B cell (primary cell): ENCODE measurements around the gene GLIS1. TPM values are rescaled to one million over a fixed set of nuclear protein-coding genes. Genes with fewer than 3 reads are reported as not detected.

ENCODE experiments used
- ATAC-seq: fragments of 200-7000 bp; cut with Tn5 transposase; one replicate; pipeline ENCODE4 v1.10.0; 2021; ENCODE audit warnings: low read depth, mild to moderate bottlenecking, moderate number of reproducible peaks, moderate library complexity
- CTCF ChIA-PET: fragments of 350-600 bp; sonication (Branson Sonifier 250); formaldehyde crosslinking; loops from one replicate; lab custom pipeline; 2021; ENCODE audit warnings: antibody characterized with exemption, inconsistent platforms; lab: Charles Lee
- POLR2A ChIA-PET: fragments of 350-600 bp; sonication (Branson Sonifier 250); formaldehyde crosslinking; loops from one replicate; lab custom pipeline; 2021; ENCODE audit warnings: antibody characterized with exemption; lab: Charles Lee
- DNase-seq: peaks from one replicate; pipeline ENCODE4 v3.0.0; 2013
- H2AFZ ChIP-seq: 2 replicates; pipeline ENCODE4 v1.6.1; 2012; ENCODE audit warnings: mild to moderate bottlenecking, low read depth, low read length; ENCODE audit not compliant: insufficient read depth, poor library complexity, severe bottlenecking
- H3K27ac ChIP-seq, 2 donors: 1 replicate in 1 of 2; 2 replicates in 1 of 2; pipeline ENCODE4 v1.5.1; 2012 to 2013; ENCODE audit warnings: low read length in 2 of 2, mild to moderate bottlenecking in 2 of 2, moderate library complexity in 1 of 2
- H3K27me3 ChIP-seq, 4 experiments: fragments of 200-600 bp in 1 of 4; sonication (generic) in 1 of 4; replicated peaks in 1 of 4; 1 replicate in 2 of 4; 2 replicates in 2 of 4; pipeline versions ENCODE4 v1.6.1 to v1.7.0; 2013 to 2016; ENCODE audit warnings: low read length in 3 of 4, mild to moderate bottlenecking in 2 of 4, mixed read lengths in 1 of 4, moderate library complexity in 1 of 4; ENCODE audit not compliant: insufficient read depth in 4 of 4, control insufficient read depth in 3 of 4; ENCODE audit errors: control extremely low read depth in 1 of 4
- H3K36me3 ChIP-seq, 2 experiments: replicated peaks in 1 of 2; 1 replicate in 1 of 2; 2 replicates in 1 of 2; pipeline versions ENCODE4 v1.6.1 to v1.7.1; 2013; ENCODE audit warnings: low read length in 1 of 2; ENCODE audit not compliant: insufficient read depth in 2 of 2, control insufficient read depth in 1 of 2; ENCODE audit errors: control extremely low read depth in 1 of 2, extremely low read depth in 1 of 2
- H3K4me1 ChIP-seq, 2 donors: fragments of 200-600 bp in 1 of 2; sonication (generic) in 1 of 2; 1 replicate in 1 of 2; 2 replicates in 1 of 2; pipeline versions ENCODE4 v1.5.1 to v1.6.1; 2013 to 2017; ENCODE audit warnings: low read length in 2 of 2; ENCODE audit not compliant: control insufficient read depth in 2 of 2, insufficient read depth in 2 of 2
- H3K4me2 ChIP-seq: replicated peaks from 2 replicates; pipeline ENCODE3; 2012; ENCODE audit warnings: mild to moderate bottlenecking, low read depth, low read length; ENCODE audit not compliant: poor library complexity, severe bottlenecking
- H3K4me3 ChIP-seq, 5 experiments: fragments of 200-600 bp in 1 of 5; sonication (generic) in 1 of 5; 1 replicate in 3 of 5; 2 replicates in 2 of 5; pipeline versions ENCODE4 v1.5.1 to v1.7.0; 2011 to 2016; ENCODE audit warnings: low read length in 4 of 5, mild to moderate bottlenecking in 4 of 5, low read depth in 2 of 5, control low read depth in 1 of 5, moderate library complexity in 1 of 5; ENCODE audit not compliant: insufficient read depth in 1 of 5; ENCODE audit errors: control extremely low read depth in 1 of 5, extremely low read depth in 1 of 5
- H3K79me2 ChIP-seq: fragments of 200-600 bp; sonication (generic); one replicate; pipeline ENCODE4 v1.6.0; 2016; ENCODE audit warnings: low read length; ENCODE audit not compliant: control insufficient read depth, insufficient read depth
- H3K9ac ChIP-seq: fragments of 200-600 bp; sonication (generic); 2 replicates; pipeline ENCODE4 v1.6.1; 2017; ENCODE audit warnings: mild to moderate bottlenecking, low read length, moderate library complexity
- H3K9me3 ChIP-seq, 3 donors: one replicate each; pipeline versions ENCODE4 v1.6.1 to v1.7.1; 2013; ENCODE audit warnings: low read length in 2 of 3; ENCODE audit not compliant: control insufficient read depth in 2 of 3, insufficient read depth in 1 of 3; ENCODE audit errors: control extremely low read depth in 1 of 3
- H4K20me1 ChIP-seq: 2 replicates; pipeline ENCODE4 v1.6.0; 2012; ENCODE audit warnings: mild to moderate bottlenecking, low read length; ENCODE audit not compliant: insufficient read depth, control insufficient read depth, poor library complexity, severe bottlenecking
- H3K27ac Mint-ChIP-seq: one replicate; pipeline ENCODE4 v1.8.0; 2021; ENCODE audit warnings: mixed read lengths
- H3K27me3 Mint-ChIP-seq: one replicate; pipeline ENCODE4 v1.8.0; 2021; ENCODE audit warnings: mixed read lengths
- H3K4me1 Mint-ChIP-seq: one replicate; pipeline ENCODE4 v1.8.0; 2021; ENCODE audit warnings: mixed read lengths
- H3K4me3 Mint-ChIP-seq: one replicate; pipeline ENCODE4 v1.8.0; 2021; ENCODE audit warnings: mixed read lengths
- H3K9me3 Mint-ChIP-seq: one replicate; pipeline ENCODE4 v1.8.0; 2022; ENCODE audit warnings: mixed read lengths; ENCODE audit not compliant: insufficient read depth
- EZH2 ChIP-seq: IDR thresholded peaks from 2 replicates; pipeline ENCODE4 v1.6.1; 2012; ENCODE audit warnings: borderline replicate concordance, low read depth, mild to moderate bottlenecking, moderate library complexity, low read length; ENCODE audit not compliant: insufficient read depth, poor library complexity, severe bottlenecking
- WGBS: methylation state at CpG from one replicate; pipeline ENCODE4 v1.1.5; 2013; ENCODE audit warnings: missing lambda C conversion rate; ENCODE audit not compliant: insufficient coverage; 5-methylcytosine and 5-hydroxymethylcytosine counted together
- intact Hi-C: fragments of 100-400 bp; cut with micrococcal nuclease; formaldehyde crosslinking; loops from one replicate; pipeline ENCODE4 v1.10.0; 2022
- polyA plus RNA-seq: library from polyadenylated mRNA; depleted of rRNA; stranded (reverse); fragments of >200 nt; gene quantifications from 2 replicates; pipeline ENCODE4 v1.2.3, GENCODE V29; 2012
- total RNA-seq, 2 donors: library from RNA; stranded (reverse); fragments of 120-200 nt in 1 of 2; gene quantifications; 1 replicate in 1 of 2; 2 replicates in 1 of 2; pipeline versions ENCODE4 v1.2.3 to v1.2.4, GENCODE V29; 2013 to 2022
- TF ChIP-seq, protein P1 (sequence below): fragments of 200-600 bp; IDR thresholded peaks from one replicate; pipeline ENCODE4 v1.8.0; 2022; ENCODE audit warnings: antibody characterized with exemption, mild to moderate bottlenecking

GLIS1 gene
- total and polyA plus RNA-seq, 2 donors (not counting 1 experiment from before 2014, with no cell fraction given) = not detected

- H3K36me3 ChIP-seq = no peaks in the 10 kb centered on the region
- H3K4me3 Mint-ChIP-seq = no peak overlapping the region
- H3K79me2 ChIP-seq = no peaks in the 10 kb centered on the region
- DNase-seq (no peak), ATAC-seq (no peak)
- intact Hi-C loops = no loop called here
- no peak overlapping the region for H3K9ac ChIP-seq
- H3K27ac ChIP-seq = no peak overlapping the region
- H2AFZ ChIP-seq = no peak overlapping the region
- POLR2A ChIA-PET = no interaction called here
- H3K27ac Mint-ChIP-seq = no peak overlapping the region
- H4K20me1 ChIP-seq = no peaks in the 10 kb centered on the region
- no peak overlapping the region for H3K4me2 ChIP-seq
- CTCF ChIA-PET = no interaction called here
- no peak overlapping the region for H3K4me3 ChIP-seq
- H3K9me3 ChIP-seq = no peaks in the 10 kb centered on the region
- TF ChIP-seq EZH2 = no peak
- TF ChIP-seq, protein P1, sequence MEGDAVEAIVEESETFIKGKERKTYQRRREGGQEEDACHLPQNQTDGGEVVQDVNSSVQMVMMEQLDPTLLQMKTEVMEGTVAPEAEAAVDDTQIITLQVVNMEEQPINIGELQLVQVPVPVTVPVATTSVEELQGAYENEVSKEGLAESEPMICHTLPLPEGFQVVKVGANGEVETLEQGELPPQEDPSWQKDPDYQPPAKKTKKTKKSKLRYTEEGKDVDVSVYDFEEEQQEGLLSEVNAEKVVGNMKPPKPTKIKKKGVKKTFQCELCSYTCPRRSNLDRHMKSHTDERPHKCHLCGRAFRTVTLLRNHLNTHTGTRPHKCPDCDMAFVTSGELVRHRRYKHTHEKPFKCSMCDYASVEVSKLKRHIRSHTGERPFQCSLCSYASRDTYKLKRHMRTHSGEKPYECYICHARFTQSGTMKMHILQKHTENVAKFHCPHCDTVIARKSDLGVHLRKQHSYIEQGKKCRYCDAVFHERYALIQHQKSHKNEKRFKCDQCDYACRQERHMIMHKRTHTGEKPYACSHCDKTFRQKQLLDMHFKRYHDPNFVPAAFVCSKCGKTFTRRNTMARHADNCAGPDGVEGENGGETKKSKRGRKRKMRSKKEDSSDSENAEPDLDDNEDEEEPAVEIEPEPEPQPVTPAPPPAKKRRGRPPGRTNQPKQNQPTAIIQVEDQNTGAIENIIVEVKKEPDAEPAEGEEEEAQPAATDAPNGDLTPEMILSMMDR = no peak
- WGBS = 100% methylated on average over 1 of the region's 5 CpGs
- peaks cover 0 to 4% (median 2%) of the 10 kb centered on the region in 4 experiments for H3K27me3 ChIP-seq
- H3K4me1 Mint-ChIP-seq = no peaks in the 10 kb centered on the region
- peaks cover 20% of the 10 kb centered on the region for H3K27me3 Mint-ChIP-seq
- no peaks in the 10 kb centered on the region for H3K4me1 ChIP-seq
- no peaks in the 10 kb centered on the region for H3K9me3 Mint-ChIP-seq
Measured at GRCh38 chr1:53716150-53716549, 22.8 kb downstream of the GLIS1 start.

DNA sequence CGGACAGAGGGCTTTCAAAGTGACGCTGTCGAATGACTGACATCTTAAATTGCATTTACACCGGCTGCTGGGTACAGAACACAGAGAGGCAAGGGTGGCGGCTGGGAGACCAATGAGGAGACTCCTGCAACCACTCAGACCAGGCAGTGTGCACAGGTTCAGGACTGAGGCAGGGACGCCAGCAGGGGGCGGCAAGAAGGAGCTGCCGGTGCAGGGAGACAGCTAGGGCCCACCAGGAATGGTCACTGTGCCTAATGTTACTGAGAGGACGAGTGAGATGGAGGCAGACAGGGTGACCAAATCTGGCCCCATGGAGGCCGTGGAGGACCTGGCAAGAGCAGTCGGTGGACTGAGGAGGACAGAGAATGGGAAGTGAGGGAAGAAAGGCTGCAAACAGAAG is 23.5 kb downstream of the GLIS1 start:
- Mint-ChIP-seq H3K27ac (no peak overlapping the region), H3K4me1 (no peaks in the 10 kb centered on the region), H3K9me3 (no peaks in the 10 kb centered on the region), H3K4me3 (no peak overlapping the region), H3K27me3 (peaks cover 19% of the 10 kb centered on the region)
- Histone ChIP-seq H3K9me3 (no peaks in the 10 kb centered on the region), H3K27ac (no peak overlapping the region), H2AFZ (no peak overlapping the region), H4K20me1 (no peaks in the 10 kb centered on the region), H3K4me2 (no peak overlapping the region), H3K4me1 (no peaks in the 10 kb centered on the region), H3K27me3 (peaks cover 0 to 4% (median 2%) of the 10 kb centered on the region in 4 experiments), H3K79me2 (no peaks in the 10 kb centered on the region), H3K4me3 (no peak overlapping the region), H3K9ac (no peak overlapping the region), H3K36me3 (no peaks in the 10 kb centered on the region)
- no peak for ATAC-seq
- DNase-seq = no peak
- intact Hi-C loops = no loop called here
- TF ChIP-seq, protein P1 = no peak
- TF ChIP-seq EZH2 = no peak
- WGBS = 85% methylated on average over 10 of the region's 11 CpGs
- ChIA-PET POLR2A (no interaction called here), CTCF (no interaction called here)
